ENCODE measurements around the gene PRKRA.
"Not testable (repeated sequence)": the region's sequence is repeated elsewhere in the genome, so short reads cannot be mapped to it uniquely, and the experiment has no call there.

Gene PRKRA

DNA sequence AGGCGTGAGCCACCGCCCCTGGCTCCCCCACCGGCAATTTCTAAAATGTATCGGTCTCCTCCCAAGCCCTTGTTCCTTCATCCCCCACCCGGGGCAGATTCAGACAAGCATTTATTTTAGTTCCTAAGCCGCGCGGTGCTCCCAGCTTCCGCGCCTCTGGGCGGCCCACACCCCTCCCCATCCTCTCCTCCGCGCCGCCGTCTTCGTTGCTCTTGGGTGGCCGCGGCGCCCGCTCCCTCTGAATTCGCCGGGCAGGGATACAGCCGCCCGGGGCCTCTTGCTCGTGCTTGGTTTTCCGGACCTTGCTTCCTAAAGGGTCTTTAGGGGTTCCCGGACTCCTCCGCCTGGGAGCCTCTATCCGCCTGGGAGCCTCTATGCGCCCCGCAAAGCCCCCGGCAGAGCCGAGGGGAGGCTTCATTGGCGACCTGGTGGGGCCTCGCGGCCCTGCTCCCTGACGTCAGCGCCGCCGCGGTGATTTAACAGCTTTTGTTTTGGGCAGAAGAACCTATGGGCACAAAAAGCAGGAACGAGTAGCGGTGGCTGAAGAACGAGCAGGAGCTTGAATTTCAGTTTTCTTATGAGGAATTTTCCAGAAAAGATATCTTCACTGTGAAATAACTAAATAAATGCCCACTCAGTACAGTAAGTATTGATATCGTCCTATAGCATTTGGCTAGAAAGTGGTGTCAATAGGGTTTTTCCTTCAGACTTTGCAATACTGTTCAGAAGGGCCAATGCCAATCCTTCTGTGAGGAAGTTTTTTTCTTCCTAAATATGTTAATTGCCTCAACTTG is 37.3 kb downstream of the PRKRA start:
- peak; percentile 36 to 54 for DNase-seq (ENCODE audit: low read depth in 2 of 2)

- DNase-seq (ENCODE audit: low read depth in 2 of 2), result not testable (repeated sequence)
Observed at GRCh38 chr2:178412453-178412852, 38.5 kb downstream of the PRKRA start.

GRCh38 chr2:178412047-178412446 is 38.9 kb downstream of the PRKRA start:
- no peak for DNase-seq (ENCODE audit: low read depth in 2 of 2)

DNA sequence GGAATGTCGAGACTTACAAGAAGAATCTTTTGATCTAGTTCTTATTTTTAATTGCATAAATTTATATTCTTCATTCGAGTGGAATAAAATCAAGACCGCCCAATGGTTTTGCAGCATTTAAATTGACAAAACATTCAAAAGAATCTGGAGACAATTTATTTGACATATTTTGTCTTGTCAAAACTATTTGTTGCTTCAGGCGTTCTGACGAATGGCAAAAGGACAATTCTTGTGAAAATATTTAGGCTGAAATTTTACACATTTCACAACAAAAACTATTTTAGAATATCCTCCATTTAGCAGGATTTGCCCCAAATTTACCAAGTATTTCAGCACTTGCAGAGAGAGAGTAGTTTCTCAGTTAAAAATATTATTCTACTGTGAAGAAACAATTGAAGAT is 41.7 kb downstream of the PRKRA start:
- no peak for DNase-seq (ENCODE audit: low read depth in 2 of 2)

- DNase-seq (ENCODE audit: low read depth in 2 of 2), result no peak
Observed at GRCh38 chr2:178404368-178404767, 46.6 kb downstream of the PRKRA start.

- no peak for DNase-seq (ENCODE audit: low read depth in 2 of 2)
Observed at GRCh38 chr2:178403671-178404306, 47.2 kb downstream of the PRKRA start.

- DNase-seq (ENCODE audit: low read depth in 2 of 2), result no peak
Observed at GRCh38 chr2:178401994-178402437, 49.0 kb downstream of the PRKRA start.

DNA sequence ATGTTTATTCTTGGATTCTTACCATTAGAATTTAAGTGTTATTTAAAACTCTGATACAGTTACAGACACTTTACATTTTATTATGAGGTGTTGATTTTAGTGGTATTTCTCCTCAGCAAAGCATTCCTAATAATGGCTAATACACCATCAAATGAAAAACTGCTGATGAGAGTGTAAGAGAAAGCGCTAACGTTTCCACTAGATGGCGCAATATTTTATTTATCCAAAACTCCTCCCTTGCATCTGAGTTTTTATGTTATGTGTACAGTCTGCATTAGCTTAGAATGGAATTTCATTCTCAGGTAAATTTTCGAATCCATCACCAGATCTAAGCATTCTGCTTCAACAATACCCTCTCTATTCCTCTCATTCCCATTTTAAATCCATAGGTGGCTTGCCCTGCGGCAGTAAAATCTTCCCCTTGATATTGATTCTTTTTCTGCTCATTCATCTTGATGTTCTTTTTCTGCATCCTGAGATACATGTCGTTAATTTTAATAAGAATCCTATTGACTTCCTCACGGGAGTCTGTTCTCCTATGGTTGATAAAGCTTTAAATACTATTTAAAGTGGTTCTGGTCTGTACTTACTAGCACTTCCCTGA is 53.9 kb downstream of the PRKRA start:
- DNase-seq (ENCODE audit: low read depth in 2 of 2), result no peak

DNA sequence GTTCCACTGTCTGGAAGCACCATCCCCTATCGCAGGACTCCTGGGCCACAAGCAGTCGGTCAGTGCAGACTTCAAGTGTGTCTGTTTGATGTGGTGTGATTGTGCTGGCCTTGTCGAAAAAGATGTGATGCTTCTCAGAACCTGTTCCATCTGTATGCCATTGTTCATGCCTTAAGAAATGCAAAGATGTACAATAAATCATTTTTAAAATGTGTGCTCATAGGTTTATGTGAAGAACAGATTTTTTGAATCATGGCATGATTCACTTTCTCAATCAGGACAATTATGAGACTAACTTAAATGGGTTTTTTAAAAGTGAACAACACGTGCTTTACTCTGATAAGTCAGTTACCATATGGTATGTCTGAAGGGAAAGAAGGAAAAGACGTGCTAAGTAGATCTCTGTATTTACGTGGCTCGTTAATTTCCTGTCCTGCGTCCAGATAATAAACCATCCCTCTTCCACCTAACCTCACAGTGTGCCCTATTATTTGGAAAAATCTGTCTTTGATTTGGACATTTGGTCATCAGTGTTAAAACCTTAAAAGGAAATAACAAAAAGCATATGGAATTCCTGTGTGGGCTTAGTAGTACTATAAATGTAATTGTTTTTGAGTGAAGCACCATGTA is 54.9 kb downstream of the PRKRA start:
- DNase-seq (ENCODE audit: low read depth in 2 of 2), result no peak

GRCh38 chr2:178395295-178395694 is 55.7 kb downstream of the PRKRA start:
- DNase-seq (ENCODE audit: low read depth in 2 of 2), result no peak

DNA sequence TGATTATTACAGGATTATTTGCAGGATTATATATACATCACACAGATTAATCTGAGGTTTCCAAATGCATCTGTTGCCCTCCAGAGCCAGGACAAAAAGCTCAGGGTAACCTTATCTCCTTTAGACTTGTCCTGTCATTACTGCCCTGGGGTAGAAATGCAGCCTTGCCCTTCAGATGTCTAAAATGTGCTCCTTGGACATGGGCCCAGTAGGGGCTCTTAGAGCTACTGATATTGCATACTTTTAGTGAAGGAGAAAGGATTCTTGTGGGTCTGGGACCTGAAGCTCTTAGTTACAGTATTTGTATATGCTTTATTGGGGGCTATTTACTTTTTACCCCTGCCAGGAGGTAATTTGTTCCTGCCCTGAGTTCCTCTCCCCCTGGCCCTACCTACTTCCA is 56.1 kb downstream of the PRKRA start:
- no peak for DNase-seq (ENCODE audit: low read depth in 2 of 2)

GRCh38 chr2:178392215-178392614 is 58.8 kb downstream of the PRKRA start:
- no peak for DNase-seq (ENCODE audit: low read depth in 2 of 2)

DNA sequence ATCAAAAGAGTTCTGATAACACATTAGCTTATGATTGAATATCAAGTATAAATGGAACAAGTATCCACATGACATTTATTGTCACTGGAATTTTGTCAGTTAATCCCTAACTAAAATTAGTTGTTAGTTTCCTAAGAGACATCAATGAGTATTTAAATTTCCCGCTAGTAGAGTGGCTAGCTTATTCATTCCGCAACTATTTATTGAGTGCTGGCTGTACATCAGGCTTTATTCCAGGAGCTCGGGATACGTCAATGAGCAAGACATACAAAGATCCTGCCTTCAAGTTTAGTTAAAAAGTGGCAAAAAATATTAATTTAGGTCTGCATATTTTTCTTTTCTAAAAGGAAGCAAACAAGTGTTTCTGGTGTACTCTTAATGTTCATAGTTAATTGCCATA is 59.3 kb downstream of the PRKRA start:
- no peak for DNase-seq (ENCODE audit: low read depth in 2 of 2)

GRCh38 chr2:178388287-178388686 is 62.7 kb downstream of the PRKRA start:
- DNase-seq (ENCODE audit: low read depth in 2 of 2), result no peak

GRCh38 chr2:178386986-178387597 is 63.9 kb downstream of the PRKRA start:
- no peak for DNase-seq (ENCODE audit: low read depth in 2 of 2)

GRCh38 chr2:178385595-178386148 is 65.3 kb downstream of the PRKRA start:
- no peak for DNase-seq (ENCODE audit: low read depth in 2 of 2)

DNA sequence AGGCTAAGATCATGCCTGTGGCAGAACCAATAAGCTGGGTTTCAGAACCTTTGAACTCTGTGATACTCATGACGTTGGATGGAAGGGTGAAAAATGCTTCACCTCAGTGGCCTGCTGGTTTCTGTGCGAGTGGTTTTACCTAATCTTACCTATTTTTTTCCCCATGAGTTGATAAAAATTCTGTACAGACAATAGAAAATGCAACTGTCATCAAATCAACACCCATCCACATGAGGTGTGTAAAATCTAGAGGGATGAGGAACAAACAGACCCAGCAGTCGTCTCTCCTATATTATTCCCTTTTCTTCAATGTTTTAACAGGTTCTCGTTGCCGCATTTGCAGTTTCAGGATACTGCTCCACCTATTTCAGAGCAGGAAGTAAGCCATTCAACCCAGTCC is 67.3 kb downstream of the PRKRA start:
- DNase-seq (ENCODE audit: low read depth in 2 of 2), result no peak
